Ascending aorta (tissue), 2 donors: Measurements from ENCODE around the gene SRRM4. TPM values are rescaled to one million over a fixed set of nuclear protein-coding genes. Genes with fewer than 3 reads are reported as not detected.

Source experiments
- DNase-seq, 2 donors: peaks; one replicate each; pipeline ENCODE4 v3.0.0-alpha.2; 2019; ENCODE audit warnings: low spot score in 2 of 2
- H3K27ac ChIP-seq, 2 donors: fragments of 200-600 bp; sonication (generic); one replicate each; pipeline ENCODE4 v1.5.1; 2016 to 2017; ENCODE audit warnings: mild to moderate bottlenecking in 1 of 2
- H3K27me3 ChIP-seq: fragments of 200-600 bp; sonication (generic); one replicate; pipeline ENCODE4 v1.5.1; 2017
- H3K36me3 ChIP-seq, 2 donors: fragments of 200-600 bp; sonication (generic); one replicate each; pipeline ENCODE4 v1.5.1; 2016
- H3K4me1 ChIP-seq, 2 donors: fragments of 200-600 bp; sonication (generic); one replicate each; pipeline ENCODE4 v1.5.1; 2016 to 2017; ENCODE audit warnings: mild to moderate bottlenecking in 1 of 2
- H3K4me3 ChIP-seq, 2 donors: fragments of 200-600 bp; sonication (generic); one replicate each; pipeline ENCODE4 v1.5.1; 2016 to 2017; ENCODE audit warnings: mild to moderate bottlenecking in 1 of 2
- H3K9me3 ChIP-seq, 2 donors: fragments of 200-600 bp; sonication (generic); one replicate each; pipeline ENCODE4 v1.5.1; 2016
- CTCF ChIP-seq, 3 experiments: fragments of 200-600 bp in 2 of 3; fragments of 450-650 bp in 1 of 3; sonication (generic) in 2 of 3; IDR thresholded peaks; one replicate each; pipeline ENCODE4 v1.5.1; 2016 to 2019; ENCODE audit warnings: antibody characterized with exemption in 3 of 3, mild to moderate bottlenecking in 1 of 3, moderate library complexity in 1 of 3
- intact Hi-C: fragments of 100-400 bp; cut with DNase I; formaldehyde crosslinking; loops from one replicate; pipeline ENCODE4 v1.15.1; 2023
- total RNA-seq: library from RNA; depleted of rRNA; stranded (reverse); fragments of >200 nt; gene quantifications from one replicate; pipeline ENCODE4 v1.1.0, GENCODE V29; 2016

Gene SRRM4
- total RNA-seq, 1 donor from 2014 or later = not detected

- intact Hi-C loops = no loop called here
- H3K4me1 ChIP-seq = no peaks in the 10 kb centered on the region
- no peaks in the 10 kb centered on the region for H3K36me3 ChIP-seq
- H3K4me3 ChIP-seq = no peak overlapping the region
- H3K27ac ChIP-seq = no peak overlapping the region
- H3K27me3 ChIP-seq = no peaks in the 10 kb centered on the region
- DNase-seq = no peak
- no peak for TF ChIP-seq CTCF (IDR thresholded peaks at IDR 0.05)
- no peaks in the 10 kb centered on the region for H3K9me3 ChIP-seq
Observed at GRCh38 chr12:119072440-119072839, 91.1 kb downstream of the SRRM4 start.

- Histone ChIP-seq H3K4me3 (no peak overlapping the region), H3K4me1 (no peaks in the 10 kb centered on the region), H3K9me3 (no peaks in the 10 kb centered on the region), H3K36me3 (no peaks in the 10 kb centered on the region), H3K27ac (no peak overlapping the region), H3K27me3 (no peaks in the 10 kb centered on the region)
- no peak for TF ChIP-seq CTCF (IDR thresholded peaks at IDR 0.05)
- intact Hi-C loops = no loop called here
- DNase-seq = no peak
Observed at GRCh38 chr12:119075222-119075787, 94.0 kb downstream of the SRRM4 start.

- no peak for TF ChIP-seq CTCF (IDR thresholded peaks at IDR 0.05)
- no peak for DNase-seq
- intact Hi-C loops = no loop called here
- Histone ChIP-seq H3K4me1 (no peaks in the 10 kb centered on the region), H3K9me3 (no peaks in the 10 kb centered on the region), H3K27me3 (no peaks in the 10 kb centered on the region), H3K27ac (no peak overlapping the region), H3K36me3 (no peaks in the 10 kb centered on the region), H3K4me3 (no peak overlapping the region)
Observed at GRCh38 chr12:119075918-119076317, 94.6 kb downstream of the SRRM4 start.

- Histone ChIP-seq H3K4me1 (no peaks in the 10 kb centered on the region), H3K4me3 (no peak overlapping the region), H3K27ac (no peak overlapping the region), H3K36me3 (no peaks in the 10 kb centered on the region), H3K27me3 (no peaks in the 10 kb centered on the region), H3K9me3 (no peaks in the 10 kb centered on the region)
- intact Hi-C loops = no loop called here
- no peak for DNase-seq
- no peak for TF ChIP-seq CTCF (IDR thresholded peaks at IDR 0.05)
Observed at GRCh38 chr12:119079530-119079929, 98.2 kb downstream of the SRRM4 start.

- no peaks in the 10 kb centered on the region for H3K27me3 ChIP-seq
- intact Hi-C loops = no loop called here
Observed at GRCh38 chr12:119082016-119082415, 100.7 kb downstream of the SRRM4 start.

More at GRCh38 chr12:119082016-119082415, 100.7 kb downstream of the SRRM4 start:
- H3K27ac ChIP-seq = no peak overlapping the region
- no peak overlapping the region for H3K4me3 ChIP-seq
- no peaks in the 10 kb centered on the region for H3K9me3 ChIP-seq
- no peaks in the 10 kb centered on the region for H3K36me3 ChIP-seq
- DNase-seq = no peak
- TF ChIP-seq CTCF (IDR thresholded peaks at IDR 0.05) = no peak
- H3K4me1 ChIP-seq = no peaks in the 10 kb centered on the region
